GM21717 (cell line): ENCODE measurements around the gene DDR2.
"Not testable (repeated sequence)": the region's sequence is repeated elsewhere in the genome, so short reads cannot be mapped to it uniquely, and the experiment has no call there.

ENCODE experiments used
- ATAC-seq: cut with Tn5 transposase; IDR thresholded peaks from one replicate; pipeline ENCODE4 v1.9.1; 2021; ENCODE audit warnings: mild to moderate bottlenecking, moderate library complexity; ENCODE audit not compliant: unreplicated experiment

Gene DDR2

DNA sequence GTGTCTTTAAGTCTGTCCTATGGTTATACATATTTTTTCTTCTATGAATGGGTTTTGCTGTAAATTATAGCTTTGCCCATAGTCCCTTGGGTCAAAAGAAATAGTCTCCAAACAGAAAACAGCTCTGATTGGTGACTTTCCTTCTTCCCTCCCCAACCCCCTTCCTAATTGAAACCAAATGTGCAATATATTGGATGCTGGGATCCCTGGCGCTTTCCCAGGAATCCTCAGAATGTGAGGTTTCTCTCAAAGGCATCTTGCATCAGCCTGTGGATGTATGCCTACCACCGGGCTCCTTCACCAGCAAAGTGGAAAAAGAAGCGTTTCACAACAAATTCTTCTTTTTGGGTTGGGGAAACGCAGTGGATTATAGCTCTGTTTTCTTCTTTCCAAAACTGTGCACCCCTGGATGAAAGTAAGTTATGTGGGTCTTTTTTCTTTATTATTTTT lies at the start of gene DDR2:
TSS of gene DDR2 (plus strand) at position 248 of the 450 bp plus-strand sequence. CDS start 86,600 bp downstream, outside the sequence.
- ATAC-seq = no peak

DNA sequence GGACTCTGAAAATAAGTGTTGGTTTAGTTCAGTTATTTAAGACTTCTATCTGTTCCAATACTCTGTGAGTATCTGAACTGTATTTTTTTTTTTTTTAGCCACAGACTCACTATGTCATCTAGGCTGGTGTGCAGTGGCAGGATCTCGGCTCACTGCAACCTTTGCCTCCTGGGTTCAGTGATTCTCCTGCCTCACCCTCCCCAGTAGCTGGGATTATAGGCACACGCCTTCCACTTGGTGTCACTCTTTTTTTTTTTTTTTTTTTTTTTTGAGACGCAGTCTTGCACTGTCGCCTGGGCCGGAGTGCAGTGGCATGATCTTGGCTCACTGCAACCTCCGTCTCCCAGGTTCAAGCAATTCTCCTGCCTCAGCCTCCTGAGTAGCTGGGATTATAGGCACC lies 49.4 kb upstream of the DDR2 start:
- not testable (repeated sequence) for ATAC-seq

DNA sequence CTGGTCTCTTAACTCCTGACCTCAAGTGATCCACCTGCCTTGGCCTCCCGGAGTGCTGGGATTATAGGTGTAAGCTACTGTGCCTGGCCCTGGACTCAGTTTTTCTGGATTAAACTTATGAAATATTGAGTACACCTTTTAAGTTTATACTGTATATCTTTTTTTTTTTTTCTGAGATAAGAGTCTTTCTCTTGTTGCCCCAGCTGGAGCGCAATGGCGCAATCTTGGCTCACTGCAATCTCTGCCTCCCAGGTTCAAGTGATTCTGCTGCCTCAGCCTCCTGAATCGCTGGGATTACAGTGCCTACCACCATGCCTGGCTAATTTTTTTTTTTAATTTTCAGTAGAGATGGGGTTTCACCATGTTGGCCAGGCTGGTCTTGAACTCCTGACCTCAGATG lies 47.2 kb upstream of the DDR2 start:
- ATAC-seq = not testable (repeated sequence)

DNA sequence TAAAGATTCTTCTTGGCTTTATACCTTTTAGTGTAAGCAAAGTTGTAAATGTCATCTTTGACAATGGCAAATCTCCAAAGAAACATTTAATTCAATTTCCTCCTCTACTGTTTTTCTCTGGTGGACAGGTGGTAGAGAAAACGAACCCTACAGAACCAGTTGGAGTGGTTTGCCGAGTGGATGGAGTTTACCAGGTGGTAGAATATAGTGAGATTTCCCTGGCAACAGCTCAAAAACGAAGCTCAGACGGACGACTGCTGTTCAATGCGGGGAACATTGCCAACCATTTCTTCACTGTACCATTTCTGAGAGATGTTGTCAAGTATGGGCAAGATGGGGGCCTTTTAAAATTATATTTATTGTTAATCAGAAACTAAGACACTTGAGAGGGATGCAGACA lies 44.9 kb upstream of the DDR2 start:
- no peak for ATAC-seq

DNA sequence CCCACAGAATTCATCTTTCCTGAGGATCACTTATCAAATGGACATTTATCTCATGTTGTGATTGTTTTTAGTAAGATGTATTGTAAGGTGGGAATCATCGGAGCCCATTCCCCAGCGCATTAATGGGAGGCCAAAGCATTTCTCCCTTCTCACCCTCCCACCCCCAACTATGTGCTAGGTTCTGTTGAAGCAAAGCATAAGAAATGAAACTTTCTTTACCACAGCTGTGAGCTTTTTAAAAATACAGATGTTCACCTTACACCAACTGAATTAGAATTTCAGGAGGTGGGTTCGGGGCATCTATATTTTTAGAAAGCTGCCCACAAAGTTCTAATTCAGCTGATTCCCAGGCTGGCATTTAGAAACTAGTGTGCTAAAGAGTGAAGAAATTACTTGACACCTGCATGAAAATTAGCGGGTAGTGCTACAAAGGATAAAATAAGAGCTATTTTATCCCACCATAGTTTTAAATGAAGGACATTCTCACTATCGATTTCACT lies 44.5 kb upstream of the DDR2 start:
- ATAC-seq = no peak

DNA sequence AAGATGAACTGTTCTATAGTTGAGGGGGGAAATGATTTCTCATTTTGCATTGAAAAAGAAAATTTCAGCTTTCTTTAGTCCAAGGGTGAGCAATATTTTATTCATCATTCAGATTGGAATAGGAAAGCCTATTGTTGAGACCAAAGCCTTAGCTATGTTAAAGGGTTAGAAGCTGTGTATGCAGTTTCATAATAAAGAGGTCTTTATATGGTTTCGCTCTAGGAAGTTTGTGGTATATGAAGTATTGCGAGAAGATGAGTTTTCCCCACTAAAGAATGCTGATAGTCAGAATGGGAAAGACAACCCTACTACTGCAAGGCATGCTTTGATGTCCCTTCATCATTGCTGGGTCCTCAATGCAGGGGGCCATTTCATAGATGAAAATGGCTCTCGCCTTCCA lies 42.2 kb upstream of the DDR2 start:
- ATAC-seq = no peak

DNA sequence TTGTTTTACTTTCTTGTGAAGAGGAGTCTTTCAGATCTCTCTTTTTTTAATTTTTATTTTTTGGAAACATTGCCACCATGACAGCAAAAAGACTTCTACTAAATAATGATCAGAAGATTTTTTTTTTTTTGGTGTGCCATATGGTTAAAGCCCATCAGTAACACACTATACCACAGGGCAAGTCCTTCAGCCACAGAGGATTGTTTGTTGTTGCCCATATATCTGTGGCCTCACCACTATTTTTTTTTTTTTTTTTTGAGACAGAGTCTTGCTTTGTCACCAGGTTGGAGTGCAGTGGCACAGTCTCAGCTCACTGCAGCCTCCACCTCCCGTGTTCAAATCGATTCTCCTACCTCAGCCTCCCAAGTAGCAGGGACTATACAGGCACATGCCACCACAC lies 41.6 kb upstream of the DDR2 start:
- no peak for ATAC-seq

DNA sequence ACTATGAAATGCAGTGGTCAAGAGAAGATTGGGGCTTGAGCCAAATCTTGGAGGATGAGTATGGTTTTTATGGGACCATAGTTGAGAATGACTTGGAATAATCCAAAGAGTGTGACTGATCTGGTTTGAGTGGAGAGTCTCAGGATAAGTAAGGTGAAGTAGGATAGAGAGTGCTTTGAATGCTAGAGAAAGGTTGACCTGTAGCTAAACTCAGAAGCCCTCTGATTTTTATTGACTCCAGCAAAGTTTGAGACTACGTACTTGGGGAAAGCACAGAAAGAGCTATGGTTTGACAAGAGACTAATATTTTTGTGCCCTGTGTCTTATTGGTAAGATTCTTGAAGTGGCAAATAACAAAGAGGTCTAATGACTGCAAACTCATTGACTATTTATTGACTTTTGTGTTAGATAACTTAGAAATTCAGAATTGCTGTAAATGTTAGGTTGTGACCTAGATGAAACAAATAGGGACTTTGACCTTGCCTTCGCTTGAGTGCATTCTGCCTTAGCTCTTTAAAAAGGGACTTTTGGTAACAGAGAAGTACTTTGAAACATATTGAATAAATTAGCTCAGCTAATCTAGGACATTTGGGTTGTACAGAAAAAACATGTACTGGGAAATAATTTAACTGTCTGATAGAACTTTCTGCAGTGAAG lies 35.6 kb upstream of the DDR2 start:
- no peak for ATAC-seq

DNA sequence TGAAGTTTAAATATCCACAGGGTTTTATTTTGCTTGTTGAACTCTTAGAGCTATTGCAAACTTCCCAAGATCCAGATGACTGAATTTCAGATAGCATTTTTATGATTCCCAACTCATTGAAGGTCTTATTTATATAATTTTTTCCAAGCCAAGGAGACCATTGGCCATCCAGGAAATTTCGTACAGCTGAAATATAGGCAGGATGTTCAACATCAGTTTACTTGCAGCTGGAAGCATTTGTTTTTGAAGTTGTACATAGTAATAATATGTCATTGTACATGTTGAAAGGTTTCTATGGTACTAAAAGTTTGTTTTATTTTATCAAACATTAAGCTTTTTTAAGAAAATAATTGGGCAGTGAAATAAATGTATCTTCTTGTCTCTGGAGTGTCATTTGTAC lies 32.8 kb upstream of the DDR2 start:
- ATAC-seq = no peak

DNA sequence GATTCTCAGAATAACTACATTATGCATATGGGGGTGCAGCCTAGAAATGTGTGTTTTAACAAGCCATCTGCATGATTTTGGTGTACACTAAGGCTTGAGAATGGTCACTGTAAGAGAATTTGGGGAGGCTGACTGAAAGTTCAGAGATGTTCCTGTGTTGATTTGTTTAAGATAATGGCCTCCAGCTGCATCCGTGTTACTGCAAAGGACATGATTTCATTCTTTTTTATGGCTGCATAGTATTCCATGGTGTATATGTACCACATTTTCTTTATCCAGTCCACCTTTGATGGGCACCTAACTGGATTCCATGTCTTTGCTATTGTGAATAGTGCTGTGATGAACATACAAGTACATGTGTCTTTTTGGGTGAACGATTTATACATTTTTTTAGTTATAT lies 29.1 kb upstream of the DDR2 start:
- not testable (repeated sequence) for ATAC-seq

DNA sequence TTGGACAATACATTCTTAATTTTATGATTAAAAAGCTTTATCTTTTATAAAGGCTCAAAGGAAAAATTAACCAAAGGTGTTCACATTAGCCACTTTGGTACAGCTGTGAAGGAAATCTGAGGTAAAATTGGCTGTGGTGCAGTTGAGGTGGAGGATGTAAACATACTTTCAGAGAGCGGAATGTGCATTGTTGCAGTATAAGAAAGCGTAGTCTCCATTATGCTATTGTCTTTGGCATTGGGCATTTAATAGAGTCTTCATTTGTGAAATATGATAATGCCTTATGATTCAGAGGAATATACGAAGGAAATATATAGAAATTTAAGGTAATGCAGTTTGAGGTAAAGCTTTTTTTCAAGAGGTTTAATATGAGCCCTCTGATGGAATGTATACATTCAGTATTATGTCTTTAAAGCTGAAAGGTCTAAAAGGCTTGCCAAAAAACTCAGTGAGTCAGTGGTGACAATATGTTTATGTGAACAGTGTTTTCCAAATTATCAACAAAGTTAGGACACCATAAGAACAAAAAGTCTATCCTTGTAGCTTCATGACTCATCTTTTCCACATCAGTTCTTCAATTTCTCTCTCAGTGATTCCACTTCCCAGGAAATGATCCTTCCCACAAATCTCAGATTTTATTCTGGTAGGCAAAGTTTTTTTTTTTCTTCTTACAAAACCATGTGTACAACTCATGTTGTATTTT lies 26.9 kb upstream of the DDR2 start:
- ATAC-seq = no peak

DNA sequence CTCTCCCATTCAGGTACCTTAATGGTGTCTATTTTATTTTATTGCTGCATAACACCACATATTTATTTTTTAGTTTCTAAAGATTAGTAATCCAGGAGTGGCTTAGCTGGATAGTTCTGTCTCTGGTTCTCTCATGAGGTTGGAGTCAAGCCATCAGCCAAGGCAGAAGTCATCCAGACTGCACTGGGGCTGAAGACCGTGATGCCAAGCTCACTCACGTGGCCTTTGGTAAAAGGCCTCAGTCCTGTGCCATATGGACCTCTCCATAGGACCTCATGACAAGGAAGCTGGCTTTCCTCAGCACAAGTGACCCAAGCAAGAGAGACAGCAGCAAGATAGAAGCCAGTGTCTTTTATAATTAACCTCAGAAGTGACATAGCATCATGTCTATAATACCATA lies 23.0 kb upstream of the DDR2 start:
- no peak for ATAC-seq

DNA sequence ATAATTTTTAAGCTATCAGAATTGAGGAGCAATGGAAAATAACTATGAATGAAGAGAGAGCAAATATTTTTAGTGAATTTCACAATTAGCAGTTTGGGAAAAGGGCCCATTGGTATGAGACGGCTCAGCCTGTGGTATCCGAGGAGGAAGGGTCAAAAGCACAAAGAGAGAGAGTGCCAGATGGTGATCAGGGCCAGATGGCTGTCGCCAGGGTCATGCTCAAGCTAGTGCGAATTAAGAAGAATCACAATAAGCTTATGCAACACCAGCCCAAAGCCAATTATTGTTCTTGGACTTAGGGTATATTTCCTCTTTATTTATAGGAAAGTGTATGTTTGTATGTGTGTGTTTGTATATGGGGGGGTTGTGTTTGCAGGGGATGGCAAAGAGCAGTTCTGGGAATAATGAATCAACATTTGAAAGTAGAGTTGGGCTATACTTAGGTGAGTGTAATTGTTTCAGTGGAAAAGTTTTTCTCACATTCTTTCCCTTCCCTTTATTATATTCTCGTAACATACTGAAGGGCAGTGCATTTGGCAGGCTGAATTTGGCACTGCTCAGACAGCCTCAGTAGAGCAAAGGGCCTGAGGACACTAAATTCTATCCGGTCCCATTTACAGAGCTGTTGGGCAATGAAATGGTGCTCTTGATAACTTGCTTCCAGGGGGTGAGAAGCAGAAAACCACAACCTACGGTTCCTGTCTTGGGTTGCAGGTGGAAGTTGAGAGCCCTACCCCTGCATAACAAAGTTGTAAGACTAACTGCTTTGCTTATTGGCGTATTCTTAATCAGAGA lies 19.5 kb upstream of the DDR2 start:
- ATAC-seq = no peak

DNA sequence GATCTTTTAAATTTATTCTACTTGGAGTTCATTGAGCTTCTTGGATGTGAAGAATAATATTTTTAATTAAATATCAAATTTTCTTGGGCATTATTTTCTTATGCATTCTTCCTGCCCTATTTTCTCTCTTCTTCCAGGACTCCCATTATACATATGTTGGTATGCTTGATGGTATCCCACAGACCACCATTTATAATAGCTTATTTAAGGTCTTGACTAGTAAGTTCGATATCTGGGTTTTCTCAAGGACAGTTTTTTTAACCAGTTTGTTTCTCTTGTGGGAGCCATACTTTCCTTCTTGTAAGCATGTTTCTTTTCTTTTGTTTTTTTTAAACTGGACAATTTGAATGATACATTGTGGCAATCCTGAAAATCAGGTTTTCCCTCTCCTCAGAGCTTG lies 15.4 kb upstream of the DDR2 start:
- no peak for ATAC-seq

DNA sequence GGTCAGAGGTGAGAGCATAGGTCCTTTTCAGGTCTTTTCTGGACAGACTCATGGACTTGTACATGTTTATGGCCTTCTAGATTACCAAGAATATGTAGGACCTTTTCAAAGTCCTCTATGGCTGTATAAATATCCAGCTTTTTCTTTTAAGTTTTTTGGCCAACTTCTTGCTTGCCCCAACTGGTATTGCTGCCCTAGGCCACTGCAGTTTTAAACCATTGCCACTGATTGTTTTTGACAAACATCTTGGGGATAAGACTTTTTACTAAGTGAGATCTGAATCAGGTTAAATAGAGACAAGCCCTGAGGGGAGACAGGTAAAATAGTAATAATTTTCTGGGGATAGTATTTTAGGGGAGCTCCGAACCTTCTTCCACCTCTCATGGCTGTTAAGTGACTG lies 14.8 kb upstream of the DDR2 start:
- no peak for ATAC-seq

DNA sequence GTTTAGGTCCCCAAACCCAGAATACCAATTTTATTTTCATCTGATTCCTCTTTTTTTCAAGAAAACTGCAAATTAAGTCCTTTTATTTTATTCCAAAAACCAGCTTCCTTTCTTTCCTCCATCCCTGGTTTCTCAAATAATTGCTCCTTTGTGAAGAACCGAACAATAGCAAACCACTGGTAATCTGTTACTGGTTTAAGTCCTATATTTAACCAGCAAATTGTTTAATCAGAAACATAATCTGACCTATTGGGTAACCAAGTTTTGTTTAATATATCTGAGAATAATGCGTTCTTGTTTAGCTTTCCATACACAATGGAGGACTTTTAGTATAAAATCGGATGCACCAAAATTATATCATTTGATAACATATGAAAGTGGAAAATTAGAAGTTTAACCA lies 13.2 kb upstream of the DDR2 start:
- no peak for ATAC-seq

DNA sequence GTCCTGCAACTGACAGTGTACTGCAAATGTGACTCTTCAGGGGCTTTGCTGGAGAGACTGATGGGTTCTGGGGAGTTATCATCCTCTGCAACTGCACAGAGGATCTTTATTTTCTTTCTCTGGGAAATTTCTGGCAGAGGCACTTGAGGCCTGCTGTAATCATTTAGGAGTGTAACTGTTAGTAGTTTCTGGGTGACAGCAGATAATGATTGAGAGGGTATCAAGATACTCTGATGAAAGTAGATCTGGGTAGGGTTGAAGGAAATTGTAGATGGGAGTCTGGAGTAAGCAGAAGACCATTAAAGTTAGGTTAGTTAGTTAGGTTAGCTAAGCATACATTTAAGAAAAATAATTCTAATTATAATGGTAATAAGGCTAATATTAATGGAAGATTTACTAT lies 11.0 kb upstream of the DDR2 start:
- no peak for ATAC-seq

DNA sequence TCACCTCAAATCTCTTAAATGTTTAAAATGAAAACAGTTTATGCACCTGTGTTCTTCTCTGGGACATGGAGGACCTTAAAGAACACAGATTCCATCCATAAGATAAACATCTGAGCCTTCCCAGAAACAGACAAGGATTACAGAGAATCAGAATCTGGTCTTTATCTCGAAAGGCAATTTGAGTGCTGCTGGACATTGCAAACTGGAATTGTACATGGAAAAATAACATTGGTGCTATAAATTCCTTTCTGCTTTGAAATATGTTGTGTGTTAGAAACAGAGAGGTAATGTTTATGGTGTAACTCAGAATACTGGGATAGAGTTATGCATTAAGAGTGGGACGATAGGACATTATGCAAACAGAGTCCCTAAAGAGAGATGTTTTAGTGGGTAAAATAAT lies 6.6 kb upstream of the DDR2 start:
- ATAC-seq = no peak

DNA sequence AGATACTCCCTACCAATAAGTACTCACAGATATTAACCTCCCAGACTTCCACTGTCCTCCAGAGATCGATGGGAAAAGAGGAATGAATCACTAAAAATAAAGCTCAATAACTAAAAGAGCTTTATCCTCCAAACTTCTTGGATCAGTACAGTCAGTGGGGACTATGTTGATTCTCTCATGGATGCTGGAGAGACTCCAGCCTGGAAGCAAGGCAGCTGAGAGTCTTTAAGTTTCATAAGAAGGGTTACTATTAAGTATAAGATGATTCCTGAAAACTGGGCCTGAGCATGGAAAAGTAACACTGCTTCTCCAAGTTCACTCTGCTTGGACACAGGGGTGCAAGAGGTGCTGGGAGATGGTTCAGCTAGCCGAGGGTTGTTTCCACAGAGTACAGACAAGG lies 6.2 kb upstream of the DDR2 start:
- ATAC-seq = no peak

DNA sequence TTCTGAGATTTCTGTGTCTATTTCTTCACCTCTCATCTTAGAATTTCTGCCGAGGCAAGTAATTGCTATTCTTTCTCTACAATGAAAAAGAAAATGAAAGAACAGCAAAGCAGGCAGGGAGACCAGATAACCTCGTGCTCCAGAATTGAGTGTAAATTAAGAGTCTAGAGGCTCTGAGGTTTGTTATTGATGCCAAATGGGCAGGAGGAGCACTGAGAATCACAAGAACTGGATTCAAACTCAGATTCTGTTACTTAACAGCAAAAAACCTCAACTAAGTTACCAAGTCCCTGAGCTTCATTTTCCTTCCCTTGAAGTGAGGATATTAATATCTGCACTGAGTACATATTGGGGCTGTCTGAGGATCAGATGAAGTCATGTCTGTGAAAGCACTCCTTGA lies 5.5 kb upstream of the DDR2 start:
- no peak for ATAC-seq

DNA sequence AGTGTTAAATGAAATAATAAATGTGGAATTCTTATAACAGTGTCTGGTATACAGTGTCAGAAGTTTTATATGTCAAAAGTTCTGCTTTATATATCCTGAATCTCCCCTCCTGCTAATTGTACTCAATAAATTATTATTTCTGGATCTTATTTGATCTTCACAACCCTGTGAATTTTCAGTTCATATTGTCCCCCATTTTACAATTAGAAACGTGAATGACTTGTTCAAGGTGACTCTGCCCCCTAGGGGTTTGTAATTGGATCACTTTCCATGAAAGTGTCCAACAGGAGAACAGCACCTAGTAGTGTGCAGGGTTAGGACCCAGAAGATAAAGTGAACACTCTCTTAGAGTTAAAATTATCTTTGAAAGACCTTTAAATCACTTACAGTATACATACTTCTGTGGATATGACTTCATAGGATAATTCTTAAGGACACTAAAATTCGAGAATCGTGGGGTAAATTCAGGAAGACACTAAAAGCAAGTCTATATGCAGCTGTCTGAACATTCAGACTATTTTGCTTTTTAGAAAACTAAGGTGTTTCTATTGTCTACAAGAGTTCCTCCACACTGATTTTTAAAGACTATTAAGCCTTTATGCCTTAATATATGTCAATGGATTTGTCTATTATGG lies 4.5 kb upstream of the DDR2 start:
- no peak for ATAC-seq
